Ishikawa (cell line): ENCODE measurements around the gene MRTFA.
A peak's percentile ranks its signal among the peaks of the same experiment; 100 is the strongest.

Experiments used
- CEBPB ChIP-seq: IDR thresholded peaks from 2 replicates; pipeline ENCODE4 v1.6.1; 2012
- CREB1 ChIP-seq: IDR thresholded peaks from 2 replicates; pipeline ENCODE4 v1.6.1; 2012; ENCODE audit warnings: low read depth
- EGR1 ChIP-seq: IDR thresholded peaks from 2 replicates; pipeline ENCODE4 v1.6.1; 2012
- FOXM1 ChIP-seq: IDR thresholded peaks from 2 replicates; pipeline ENCODE4 v1.6.1; 2012; ENCODE audit warnings: low read depth, borderline replicate concordance
- MAX ChIP-seq: IDR thresholded peaks from 2 replicates; pipeline ENCODE4 v1.6.1; 2012
- RAD21 ChIP-seq: IDR thresholded peaks from 2 replicates; pipeline ENCODE4 v1.6.1; 2012; ENCODE audit warnings: low read depth
- TCF12 ChIP-seq: IDR thresholded peaks from 2 replicates; pipeline ENCODE4 v1.6.1; 2012; ENCODE audit warnings: low read depth
- YY1 ChIP-seq: IDR thresholded peaks from 2 replicates; pipeline ENCODE4 v1.6.1; 2012; ENCODE audit warnings: low read depth
- TF ChIP-seq, protein P1 (sequence below): IDR thresholded peaks from 2 replicates; pipeline ENCODE4 v1.6.1; 2012; ENCODE audit warnings: low read depth, mild to moderate bottlenecking

GRCh38 chr22:40498420-40499208 lies 137.9 kb downstream of the MRTFA start:
- TF ChIP-seq, protein P1, sequence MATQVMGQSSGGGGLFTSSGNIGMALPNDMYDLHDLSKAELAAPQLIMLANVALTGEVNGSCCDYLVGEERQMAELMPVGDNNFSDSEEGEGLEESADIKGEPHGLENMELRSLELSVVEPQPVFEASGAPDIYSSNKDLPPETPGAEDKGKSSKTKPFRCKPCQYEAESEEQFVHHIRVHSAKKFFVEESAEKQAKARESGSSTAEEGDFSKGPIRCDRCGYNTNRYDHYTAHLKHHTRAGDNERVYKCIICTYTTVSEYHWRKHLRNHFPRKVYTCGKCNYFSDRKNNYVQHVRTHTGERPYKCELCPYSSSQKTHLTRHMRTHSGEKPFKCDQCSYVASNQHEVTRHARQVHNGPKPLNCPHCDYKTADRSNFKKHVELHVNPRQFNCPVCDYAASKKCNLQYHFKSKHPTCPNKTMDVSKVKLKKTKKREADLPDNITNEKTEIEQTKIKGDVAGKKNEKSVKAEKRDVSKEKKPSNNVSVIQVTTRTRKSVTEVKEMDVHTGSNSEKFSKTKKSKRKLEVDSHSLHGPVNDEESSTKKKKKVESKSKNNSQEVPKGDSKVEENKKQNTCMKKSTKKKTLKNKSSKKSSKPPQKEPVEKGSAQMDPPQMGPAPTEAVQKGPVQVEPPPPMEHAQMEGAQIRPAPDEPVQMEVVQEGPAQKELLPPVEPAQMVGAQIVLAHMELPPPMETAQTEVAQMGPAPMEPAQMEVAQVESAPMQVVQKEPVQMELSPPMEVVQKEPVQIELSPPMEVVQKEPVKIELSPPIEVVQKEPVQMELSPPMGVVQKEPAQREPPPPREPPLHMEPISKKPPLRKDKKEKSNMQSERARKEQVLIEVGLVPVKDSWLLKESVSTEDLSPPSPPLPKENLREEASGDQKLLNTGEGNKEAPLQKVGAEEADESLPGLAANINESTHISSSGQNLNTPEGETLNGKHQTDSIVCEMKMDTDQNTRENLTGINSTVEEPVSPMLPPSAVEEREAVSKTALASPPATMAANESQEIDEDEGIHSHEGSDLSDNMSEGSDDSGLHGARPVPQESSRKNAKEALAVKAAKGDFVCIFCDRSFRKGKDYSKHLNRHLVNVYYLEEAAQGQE = no peak
- no peak for TF ChIP-seq CEBPB
- no peak for TF ChIP-seq RAD21
- 0 out of 2 replicates have a peak, but pooled peaks have one; percentile 29 for TF ChIP-seq TCF12
- no peak for TF ChIP-seq EGR1
- no peak for TF ChIP-seq MAX
- TF ChIP-seq YY1 = no peak
- TF ChIP-seq CREB1 = no peak
- TF ChIP-seq FOXM1 = no peak
